GM18909 (cell line): ENCODE results near the gene CELSR1.

ENCODE experiments used
- ATAC-seq: cut with Tn5 transposase; IDR thresholded peaks from one replicate; pipeline ENCODE4 v1.9.1; 2021; ENCODE audit warnings: mild to moderate bottlenecking; ENCODE audit not compliant: unreplicated experiment, poor library complexity

CELSR1 gene

GRCh38 chr22:46358766-46359165, 178.7 kb downstream of the CELSR1 start:
- ATAC-seq, result no peak

DNA sequence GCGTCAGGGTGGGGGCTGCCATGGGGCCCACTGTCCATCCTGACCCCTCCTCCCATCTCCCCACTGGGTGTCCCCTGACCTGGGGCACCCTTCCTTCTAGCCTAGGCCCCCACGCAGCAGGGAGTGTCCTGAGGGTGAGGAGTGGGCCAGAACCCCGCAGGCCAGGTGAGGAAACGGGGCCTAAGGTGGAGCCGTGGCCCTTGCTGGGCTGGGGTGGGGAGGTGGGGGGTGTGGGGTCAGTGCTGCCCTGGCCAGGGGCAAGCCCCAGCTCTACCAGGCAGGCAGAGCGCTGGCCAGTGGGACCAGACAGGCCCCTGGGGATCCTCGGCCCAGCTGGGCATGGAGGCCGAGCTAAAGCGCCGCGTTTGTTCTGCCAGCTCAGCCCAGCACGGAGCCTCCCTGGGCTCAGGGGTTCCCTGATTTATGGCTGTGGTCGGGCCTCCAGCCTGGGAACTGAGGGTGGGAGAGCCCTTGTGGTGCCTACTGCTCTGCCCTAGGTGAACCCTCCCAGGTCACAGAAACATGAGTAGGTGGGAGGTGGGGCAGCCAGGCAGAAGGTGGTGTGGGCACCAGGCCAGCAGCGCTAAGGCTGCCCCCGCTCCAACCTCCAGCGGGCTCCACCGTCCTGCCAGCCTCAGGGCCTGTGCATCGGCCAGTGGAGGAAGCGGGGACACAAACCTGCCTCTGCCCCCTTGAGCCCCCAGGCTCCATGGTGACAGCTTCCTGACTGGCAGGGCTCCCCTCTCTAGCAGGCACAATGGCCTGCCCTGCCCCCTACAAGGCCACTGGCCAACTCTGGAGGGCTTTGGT, 179.5 kb downstream of the CELSR1 start:
- no peak for ATAC-seq

DNA sequence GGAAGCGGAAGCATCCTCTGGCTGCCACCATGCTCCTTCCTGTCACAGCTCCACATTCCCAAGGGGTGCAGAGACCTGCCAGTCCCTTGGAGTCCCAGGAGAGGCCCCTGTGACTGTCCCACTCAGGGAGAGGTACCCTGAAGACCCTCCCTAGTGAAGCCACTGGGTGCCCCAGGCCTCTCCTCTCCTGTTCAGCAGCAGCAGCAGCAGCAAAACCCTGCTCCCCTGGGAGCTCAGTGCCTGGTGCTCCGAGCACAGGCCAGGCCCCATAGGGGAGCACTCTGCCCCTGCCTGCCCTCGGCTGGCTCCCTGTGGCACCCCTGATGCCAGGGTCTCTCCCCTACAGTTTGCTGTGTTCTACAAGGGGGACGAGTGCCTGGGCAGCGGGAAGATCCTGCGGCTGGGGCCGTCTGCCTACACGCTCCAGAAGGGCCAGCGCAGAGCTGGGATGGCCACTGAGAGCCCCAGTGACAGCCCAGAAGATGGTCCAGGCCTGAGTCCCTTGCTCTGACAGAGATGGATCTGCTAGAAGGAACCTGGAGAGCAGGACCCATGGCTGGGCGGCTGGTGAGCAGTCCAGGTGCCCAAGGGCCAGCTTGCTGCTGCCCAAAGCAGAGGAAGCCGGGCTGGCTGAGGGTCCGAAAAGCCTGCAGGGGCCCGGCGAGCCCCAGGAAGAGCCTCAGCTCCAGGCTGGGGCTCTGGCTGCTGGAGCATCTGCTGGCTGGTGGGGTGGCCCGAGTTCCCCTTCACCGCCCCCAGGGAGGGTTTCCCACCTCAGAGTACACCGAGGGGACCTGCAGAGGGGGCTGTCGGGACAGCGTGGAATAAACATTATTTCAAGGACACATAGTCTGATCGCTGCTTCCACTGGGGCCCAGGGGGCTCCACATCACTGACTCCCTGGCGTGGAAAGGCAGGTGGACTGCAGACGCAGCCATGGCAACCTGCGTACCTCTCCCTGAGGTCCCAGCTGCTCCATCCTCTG, 180.6 kb downstream of the CELSR1 start:
- ATAC-seq, result no peak

- ATAC-seq, result no peak
Measured at GRCh38 chr22:46355996-46356471, 181.4 kb downstream of the CELSR1 start.

- no peak for ATAC-seq
Measured at GRCh38 chr22:46355369-46355995, 181.9 kb downstream of the CELSR1 start.

- ATAC-seq, result no peak
Measured at GRCh38 chr22:46354993-46355305, 182.5 kb downstream of the CELSR1 start.

DNA sequence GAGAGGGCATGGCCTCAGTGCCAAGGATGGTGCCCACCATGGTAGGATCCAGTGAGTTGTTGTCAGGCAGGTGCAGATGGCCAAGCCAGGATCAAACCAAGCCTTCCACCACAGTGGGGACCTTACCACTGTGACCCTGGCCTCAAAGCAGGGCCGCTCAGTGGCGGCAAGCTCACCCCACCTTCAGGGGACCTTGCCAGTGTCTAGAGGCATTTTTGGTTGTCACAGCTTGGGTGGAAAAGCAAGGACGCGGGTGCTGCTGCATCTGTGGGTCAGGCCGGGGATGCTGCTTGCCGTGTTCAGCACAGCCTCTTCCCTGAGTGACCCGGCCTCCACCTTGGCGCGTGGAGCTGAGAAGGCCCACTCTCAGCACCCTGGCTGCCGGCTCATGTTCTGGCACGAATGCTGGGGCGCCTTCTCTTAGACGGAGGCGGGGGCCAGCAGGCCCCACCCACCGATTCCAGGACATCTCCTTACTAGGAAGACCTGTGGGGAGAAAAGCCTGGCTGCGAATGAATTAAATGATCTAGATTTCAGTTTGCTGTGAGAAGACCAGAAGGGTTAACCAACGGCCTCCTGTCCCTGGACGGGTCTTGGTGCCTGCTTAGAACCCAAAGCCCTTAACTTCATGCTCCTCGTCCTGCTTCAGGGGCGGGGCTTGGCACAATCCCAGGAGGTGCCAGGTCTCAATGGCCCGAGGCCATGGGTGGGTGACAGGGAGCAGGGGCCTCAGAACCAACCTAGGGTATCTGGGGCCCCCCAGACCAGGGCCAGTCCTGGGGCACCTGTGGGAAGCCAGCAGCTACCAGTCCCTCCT, 183.0 kb downstream of the CELSR1 start:
- ATAC-seq, result no peak

- no peak for ATAC-seq
Measured at GRCh38 chr22:46353483-46354105, 183.8 kb downstream of the CELSR1 start.

- no peak for ATAC-seq
Measured at GRCh38 chr22:46352691-46353386, 184.6 kb downstream of the CELSR1 start.

GRCh38 chr22:46352276-46352675, 185.1 kb downstream of the CELSR1 start:
- ATAC-seq, result no peak

DNA sequence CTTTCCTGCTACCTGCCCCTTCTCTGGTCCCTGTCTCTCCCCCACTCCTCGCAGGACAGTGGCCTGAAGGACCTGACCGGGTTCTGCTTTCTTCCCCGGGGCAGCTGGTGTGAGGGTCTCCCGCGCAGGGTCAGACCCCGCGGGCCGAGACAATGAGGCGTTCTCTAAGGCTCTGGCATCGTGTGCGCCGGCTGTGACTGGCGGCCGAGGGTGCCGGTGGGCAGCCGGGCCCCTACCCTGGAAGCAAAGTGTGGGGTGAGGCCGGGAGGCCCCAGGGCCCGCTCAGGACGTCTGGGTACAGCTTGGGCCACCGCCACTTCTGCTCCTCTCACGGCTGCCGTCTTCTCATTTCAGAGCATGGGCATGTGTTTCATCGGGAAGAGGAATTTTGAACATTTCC, 185.7 kb downstream of the CELSR1 start:
- no peak for ATAC-seq

DNA sequence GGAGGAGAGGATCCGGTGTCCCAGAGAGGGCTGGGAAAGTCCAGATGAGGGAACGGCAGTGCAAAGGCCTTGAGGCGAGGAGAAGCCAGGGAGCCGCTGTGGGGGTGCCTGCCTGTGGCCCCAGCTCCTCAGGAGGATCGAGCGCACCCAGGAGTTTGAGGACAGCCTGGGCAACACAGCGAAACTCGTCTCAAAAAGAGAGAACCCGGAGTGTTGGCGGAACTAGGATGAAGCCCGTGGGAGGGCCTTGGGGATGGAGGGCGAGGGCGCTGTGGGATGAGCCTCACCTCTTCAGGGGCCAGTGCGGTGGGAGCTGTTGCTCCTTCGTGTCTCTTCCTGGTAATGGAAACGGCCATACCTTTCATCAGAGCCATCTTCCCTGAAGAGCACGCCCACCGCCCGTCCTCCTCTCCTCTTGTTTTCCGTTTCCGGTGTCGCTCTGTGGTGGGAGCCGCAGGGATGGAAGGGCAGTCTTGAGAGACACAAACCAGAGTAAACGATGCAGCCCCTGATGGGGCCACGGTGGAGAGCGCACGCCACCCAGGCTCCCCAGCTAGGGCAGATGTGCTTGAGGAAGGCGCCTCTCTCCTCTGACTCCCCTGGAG, 186.2 kb downstream of the CELSR1 start:
- no peak for ATAC-seq

DNA sequence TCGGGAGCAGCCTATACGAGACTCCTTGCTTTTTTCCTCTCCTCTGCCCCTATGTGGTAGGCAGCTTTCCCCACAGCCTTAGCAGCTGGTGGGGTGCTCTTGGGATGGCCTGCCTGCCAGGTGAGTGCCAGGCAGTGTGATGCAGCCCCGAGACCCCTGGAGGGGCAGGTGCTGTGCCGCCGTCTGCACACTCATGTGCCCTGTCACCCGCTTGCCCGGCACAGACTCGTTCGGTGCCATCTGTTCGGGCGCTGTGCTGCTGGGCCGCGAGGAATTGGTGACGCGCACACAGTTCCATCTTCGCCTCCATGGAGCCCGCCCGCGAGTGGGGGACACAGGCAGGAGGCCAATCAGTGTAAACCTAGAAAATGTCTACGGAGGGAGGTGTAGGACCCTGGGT, 186.8 kb downstream of the CELSR1 start:
- ATAC-seq, result no peak

DNA sequence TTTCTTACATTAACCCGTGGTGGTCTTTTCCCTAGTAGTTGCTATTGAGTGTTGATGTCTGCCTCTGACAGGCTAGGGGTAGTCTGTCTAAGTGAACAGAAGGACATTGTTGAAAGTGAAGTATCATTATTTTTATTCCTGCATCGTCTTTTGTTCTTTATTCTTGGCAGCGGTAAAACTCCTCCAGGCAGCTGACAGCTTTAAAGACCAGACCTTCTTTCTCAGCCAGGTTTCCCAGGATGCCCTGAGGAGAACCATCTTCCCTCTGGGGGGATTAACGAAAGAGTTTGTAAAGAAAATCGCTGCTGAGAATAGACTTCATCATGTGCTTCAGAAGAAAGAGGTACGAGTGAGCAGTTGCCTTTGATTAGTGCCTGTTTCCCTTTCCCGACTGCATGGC, 187.3 kb downstream of the CELSR1 start:
- ATAC-seq, result no peak

- no peak for ATAC-seq
Measured at GRCh38 chr22:46349681-46350080, 187.7 kb downstream of the CELSR1 start.

DNA sequence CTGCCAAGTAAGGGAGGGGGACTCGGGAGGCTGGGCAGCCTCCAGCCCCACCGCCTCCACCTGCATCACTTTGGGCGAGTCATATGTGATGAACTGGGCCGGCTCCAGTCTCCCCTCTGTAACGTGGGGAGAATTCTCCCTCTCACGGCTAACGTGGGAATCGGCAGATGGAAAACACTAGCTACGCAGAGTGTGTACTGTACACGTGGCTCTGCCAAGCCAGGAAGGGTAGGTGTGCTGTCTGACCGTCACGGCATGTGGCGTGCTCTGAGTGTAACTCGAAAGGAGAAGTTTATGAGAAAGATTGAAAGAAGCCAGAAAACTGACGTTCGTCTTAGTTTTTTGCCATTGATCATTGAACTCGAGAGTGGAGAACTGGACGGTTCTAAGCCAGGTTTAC, 188.2 kb downstream of the CELSR1 start:
- ATAC-seq, result no peak

DNA sequence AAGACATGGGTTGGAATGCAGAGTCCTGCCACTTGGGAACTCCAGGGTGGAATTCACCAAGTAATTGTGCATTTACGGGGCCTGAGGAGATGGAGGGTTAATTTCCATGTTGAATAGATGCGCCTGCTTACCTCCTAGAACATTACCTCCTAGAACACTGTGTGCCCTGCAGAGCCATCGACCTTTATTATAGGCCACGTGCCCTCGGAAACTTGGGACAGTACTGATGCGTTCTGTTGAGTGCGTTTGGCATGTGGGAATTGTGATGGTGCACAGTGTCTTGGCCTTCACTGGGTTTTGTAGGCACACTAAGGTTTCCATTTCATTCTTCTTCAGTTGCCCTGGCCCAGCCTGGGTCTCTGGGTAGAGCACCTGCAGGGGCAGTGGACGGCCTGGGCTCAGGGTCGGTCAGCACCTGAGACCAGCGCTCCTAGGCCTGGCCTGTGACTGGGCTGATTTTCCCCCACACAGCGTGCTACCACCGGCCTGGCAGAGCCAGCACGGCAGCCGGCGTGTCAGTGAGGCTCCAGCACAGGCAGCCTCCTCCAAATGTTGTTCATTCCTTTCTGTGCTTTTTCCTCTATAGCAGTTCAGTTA, 189.2 kb downstream of the CELSR1 start:
- no peak for ATAC-seq

DNA sequence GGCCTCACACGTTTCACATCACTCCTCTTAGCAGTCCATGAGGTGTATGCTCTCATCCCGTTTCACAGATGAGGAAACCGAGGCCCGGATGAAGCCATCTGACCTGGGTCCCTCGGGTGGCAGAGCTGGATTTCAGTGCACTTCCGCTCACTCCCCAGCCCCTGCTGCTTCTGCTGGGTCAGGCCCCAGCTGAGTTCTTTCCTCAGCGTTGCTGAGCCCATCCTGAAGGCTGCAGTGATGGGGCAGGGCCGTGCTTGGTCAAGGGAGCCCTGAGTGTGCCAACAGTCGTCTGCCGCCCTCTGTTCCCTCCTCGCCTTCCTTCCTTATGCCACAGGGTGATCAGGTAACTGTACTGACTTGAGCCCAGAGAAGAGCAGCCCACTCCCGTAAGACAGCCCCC, 189.8 kb downstream of the CELSR1 start:
- no peak for ATAC-seq
